Measurements from ENCODE around the gene UBTD1.

The UBTD1 gene

DNA sequence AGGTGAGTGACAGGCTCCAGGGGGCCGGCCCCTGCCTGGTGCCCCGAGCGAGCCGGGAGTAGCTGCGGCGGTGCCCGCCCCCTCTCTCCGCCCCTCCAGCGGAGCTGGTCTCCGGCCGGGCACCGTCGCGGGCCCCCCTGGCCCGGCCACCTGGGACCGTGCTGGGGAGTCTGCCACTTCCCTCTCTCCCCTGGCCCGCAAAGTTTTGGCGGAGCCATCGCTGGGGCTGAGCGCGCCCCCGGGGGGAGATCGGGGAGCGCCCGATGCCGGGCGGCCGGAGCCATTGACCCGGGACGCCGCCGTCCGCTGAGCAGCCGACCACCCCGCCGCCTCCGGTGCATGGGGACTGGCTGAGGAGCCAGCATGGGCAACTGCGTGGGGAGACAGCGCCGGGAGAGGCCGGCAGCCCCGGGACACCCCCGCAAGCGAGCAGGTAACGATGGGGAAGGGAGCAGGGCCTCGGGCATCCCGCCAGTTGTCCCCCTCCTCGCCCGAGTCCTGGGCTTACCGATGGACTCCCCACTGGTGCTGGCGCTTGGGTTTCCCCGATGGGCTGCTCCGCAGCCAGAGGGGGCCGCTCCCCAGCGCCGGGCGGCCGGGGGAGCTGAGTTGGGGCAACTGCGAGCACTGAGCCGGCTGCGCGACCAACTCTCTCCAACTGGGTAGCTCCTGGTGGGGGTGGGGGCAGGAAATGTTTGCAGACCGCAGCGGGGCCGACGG, at the start of gene UBTD1:
Gene UBTD1 (plus strand): TSS at position 84 of the 720 bp plus-strand sequence. CDS start 280 bp downstream, at position 364.
- peak; percentile 73 for DNase-seq (ENCODE audit: low spot score)
- ChIA-PET CTCF (interaction anchor here (0.5 to 1.4 kb wide), 7 partner anchors 42 to 113 kb away, joined by 3 to 9 read pairs (median 3); no protein-coding TSS in a partner anchor), POLR2A (ENCODE audit: low non-redundant PET) (interaction anchor here (0.6 to 1.2 kb wide), 7 partner anchors 16 to 142 kb away, joined by 3 to 14 read pairs (median 3); no protein-coding TSS in a partner anchor)
- H3K27ac ChIP-seq, result peak within 1 kb of the TSS; percentile 96
- TF ChIP-seq, protein P1, sequence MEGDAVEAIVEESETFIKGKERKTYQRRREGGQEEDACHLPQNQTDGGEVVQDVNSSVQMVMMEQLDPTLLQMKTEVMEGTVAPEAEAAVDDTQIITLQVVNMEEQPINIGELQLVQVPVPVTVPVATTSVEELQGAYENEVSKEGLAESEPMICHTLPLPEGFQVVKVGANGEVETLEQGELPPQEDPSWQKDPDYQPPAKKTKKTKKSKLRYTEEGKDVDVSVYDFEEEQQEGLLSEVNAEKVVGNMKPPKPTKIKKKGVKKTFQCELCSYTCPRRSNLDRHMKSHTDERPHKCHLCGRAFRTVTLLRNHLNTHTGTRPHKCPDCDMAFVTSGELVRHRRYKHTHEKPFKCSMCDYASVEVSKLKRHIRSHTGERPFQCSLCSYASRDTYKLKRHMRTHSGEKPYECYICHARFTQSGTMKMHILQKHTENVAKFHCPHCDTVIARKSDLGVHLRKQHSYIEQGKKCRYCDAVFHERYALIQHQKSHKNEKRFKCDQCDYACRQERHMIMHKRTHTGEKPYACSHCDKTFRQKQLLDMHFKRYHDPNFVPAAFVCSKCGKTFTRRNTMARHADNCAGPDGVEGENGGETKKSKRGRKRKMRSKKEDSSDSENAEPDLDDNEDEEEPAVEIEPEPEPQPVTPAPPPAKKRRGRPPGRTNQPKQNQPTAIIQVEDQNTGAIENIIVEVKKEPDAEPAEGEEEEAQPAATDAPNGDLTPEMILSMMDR (conservative IDR thresholded peaks at IDR 0.05; ENCODE audit: low read depth), result no peak

- ChIA-PET POLR2A (ENCODE audit: low non-redundant PET) (no interaction called here), CTCF (no interaction called here)
- TF ChIP-seq, protein P1 (conservative IDR thresholded peaks at IDR 0.05; ENCODE audit: low read depth), result no peak
These were observed 47.9 kb upstream of the UBTD1 start for GRCh38 chr10:97450828-97451227.

GRCh38 chr10:97451605-97452004, 47.1 kb upstream of the UBTD1 start:
- CTCF ChIA-PET, result no interaction called here
- POLR2A ChIA-PET (ENCODE audit: low non-redundant PET), result no interaction called here
- TF ChIP-seq, protein P1 (conservative IDR thresholded peaks at IDR 0.05; ENCODE audit: low read depth), result no peak
- H3K27ac ChIP-seq, result peak overlapping the region; percentile 8; the same call in 1 of the 2 replicates
- no peak for DNase-seq (ENCODE audit: low spot score)

More at GRCh38 chr10:97450828-97451227, 47.9 kb upstream of the UBTD1 start:
- no peak for DNase-seq (ENCODE audit: low spot score)
- peak overlapping the region; percentile 43 for H3K27ac ChIP-seq

DNA sequence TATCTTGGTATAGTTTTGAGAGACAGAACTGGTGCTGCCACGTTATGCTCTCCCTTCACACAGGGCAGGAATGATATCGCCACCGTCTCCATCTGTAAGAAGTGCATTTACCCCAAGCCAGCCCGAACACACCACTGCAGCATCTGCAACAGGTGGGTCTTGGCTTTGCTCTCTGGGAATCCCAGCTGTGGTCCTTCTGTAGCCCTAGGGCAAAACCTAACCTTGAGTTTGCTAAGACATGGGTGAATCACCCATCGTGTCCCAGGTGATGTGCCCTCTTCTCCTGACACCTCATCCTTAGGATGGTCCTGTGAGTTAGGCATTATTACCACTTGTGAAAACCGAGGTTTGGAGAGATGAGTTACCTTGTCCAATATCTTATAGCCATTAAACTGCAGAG, 46.4 kb upstream of the UBTD1 start:
- ChIA-PET POLR2A (ENCODE audit: low non-redundant PET) (no interaction called here), CTCF (interaction anchor here (1.8 kb wide), 1 partner anchor 12 kb away, joined by 8 read pairs; no protein-coding TSS in a partner anchor)
- H3K27ac ChIP-seq, result peak overlapping the region; percentile 8
- no peak for DNase-seq (ENCODE audit: low spot score)
- TF ChIP-seq, protein P1 (conservative IDR thresholded peaks at IDR 0.05; ENCODE audit: low read depth), result no peak

GRCh38 chr10:97454330-97455036, 44.2 kb upstream of the UBTD1 start:
- POLR2A ChIA-PET (ENCODE audit: low non-redundant PET), result no interaction called here
- no peak for DNase-seq (ENCODE audit: low spot score)
- peak overlapping the region; percentile 62 for H3K27ac ChIP-seq
- TF ChIP-seq, protein P1 (conservative IDR thresholded peaks at IDR 0.05; ENCODE audit: low read depth), result no peak
- CTCF ChIA-PET, result interaction anchor here (0.6 to 1.8 kb wide), 3 partner anchors 10 to 415 kb away, joined by 4 to 8 read pairs (median 4); no protein-coding TSS in a partner anchor

DNA sequence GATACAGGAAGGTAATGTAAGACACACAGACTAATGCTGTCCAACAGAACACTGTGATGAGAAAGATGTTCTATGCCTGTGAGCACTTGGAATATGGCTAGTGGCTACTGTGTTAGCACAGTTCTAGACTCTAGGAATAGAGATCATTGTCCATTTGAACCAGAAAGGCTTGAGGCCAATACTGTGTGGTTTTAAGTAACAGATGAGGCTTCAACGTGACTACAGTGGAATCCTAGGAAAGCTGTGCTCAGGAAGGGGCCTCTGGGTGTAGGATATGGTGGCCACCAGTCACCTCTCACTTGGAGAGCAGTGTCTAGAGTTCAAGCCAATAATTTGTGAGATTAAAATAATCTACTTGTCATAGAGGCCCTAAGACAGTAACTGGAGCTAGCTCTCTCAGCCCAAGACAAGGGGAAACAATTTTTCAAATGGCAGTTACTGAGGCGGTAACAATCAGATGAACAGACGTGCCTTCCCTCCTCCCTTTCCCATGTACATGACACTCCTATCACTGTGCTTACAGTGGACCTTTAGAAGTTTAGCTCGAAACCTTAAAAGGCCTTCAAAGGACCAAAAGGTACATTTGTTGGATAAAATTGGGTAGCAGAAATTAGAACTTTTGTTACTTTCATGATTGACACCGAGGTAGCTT, 42.6 kb upstream of the UBTD1 start:
- POLR2A ChIA-PET (ENCODE audit: low non-redundant PET), result no interaction called here
- no peak for DNase-seq (ENCODE audit: low spot score)
- CTCF ChIA-PET, result interaction anchor here (0.6 to 1.1 kb wide), 2 partner anchors 10 to 97 kb away, joined by 4 read pairs; partner anchors contain the start of genes EXOSC1 and ZDHHC16
- no peak overlapping the region for H3K27ac ChIP-seq
- TF ChIP-seq, protein P1 (conservative IDR thresholded peaks at IDR 0.05; ENCODE audit: low read depth), result no peak
